ENCODE data around the gene EID2B. TPM values are rescaled to one million over a fixed set of nuclear protein-coding genes. Genes with fewer than 3 reads are reported as not detected.

The EID2B gene
- total and polyA plus RNA-seq, 2 of the 8 experiments (the other 6 are each of a cell fraction or from before 2014, with no cell fraction given) = 2.1 to 2.4 TPM

DNA sequence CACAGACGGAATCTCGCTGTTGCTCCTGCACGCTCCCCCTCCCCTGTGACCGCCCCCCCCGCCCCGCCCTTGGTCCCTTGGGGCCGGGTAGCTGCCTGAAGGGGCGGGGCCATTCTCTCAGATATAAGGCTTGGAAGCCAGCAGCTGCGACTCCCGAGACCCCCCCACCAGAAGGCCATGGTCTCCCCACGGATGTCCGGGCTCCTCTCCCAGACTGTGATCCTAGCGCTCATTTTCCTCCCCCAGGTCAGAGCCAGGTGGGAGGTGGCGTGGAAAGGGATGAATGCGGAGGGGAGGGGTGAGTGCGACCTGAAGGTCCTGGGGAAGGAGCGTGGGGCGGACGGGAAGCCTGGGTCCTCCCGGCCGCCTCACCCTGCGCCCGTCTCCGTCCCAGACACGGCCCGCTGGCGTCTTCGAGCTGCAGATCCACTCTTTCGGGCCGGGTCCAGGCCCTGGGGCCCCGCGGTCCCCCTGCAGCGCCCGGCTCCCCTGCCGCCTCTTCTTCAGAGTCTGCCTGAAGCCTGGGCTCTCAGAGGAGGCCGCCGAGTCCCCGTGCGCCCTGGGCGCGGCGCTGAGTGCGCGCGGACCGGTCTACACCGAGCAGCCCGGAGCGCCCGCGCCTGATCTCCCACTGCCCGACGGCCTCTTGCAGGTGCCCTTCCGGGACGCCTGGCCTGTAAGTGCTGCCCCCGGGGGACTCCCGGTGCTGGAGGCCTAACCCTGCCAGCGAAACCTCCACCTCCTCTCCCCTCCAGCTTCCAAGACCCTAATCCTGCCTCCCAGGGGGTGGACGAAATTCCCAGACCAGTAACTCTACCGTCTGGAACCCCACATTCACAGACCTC is 33.6 kb downstream of the EID2B start, which contains the start of gene DLL3:
TSS of gene DLL3 (plus strand) at position 150 of the 845 bp plus-strand sequence. CDS start at position 178, 28 bp downstream.
- Histone ChIP-seq H3K56ac (replicated peaks; ENCODE audit: insufficient read length, low read depth, low read length) (peak within 1 kb of the TSS; percentile 9), H4K5ac (ENCODE audit: insufficient read length, low read depth, low read length) (peak within 1 kb of the TSS; percentile 2), H3K4me3 (ENCODE audit: extremely low read depth in 1 of 4, insufficient read depth in 2 of 4, low read depth in 3 of 4, low read length in 4 of 4) (peak within 1 kb of the TSS; percentile 53 to 85 (median 60)), H3K9ac (replicated peaks in 1 of 4; ENCODE audit: extremely low read depth in 1 of 4, low read depth in 3 of 4, low read length in 3 of 4) (peak within 1 kb of the TSS in 2 of 4 experiments; percentile 27 to 48; a peak in 3 of 7 replicates), H3K23ac (ENCODE audit: insufficient read length) (no peak within 1 kb of the TSS), H4K91ac (replicated peaks; ENCODE audit: insufficient read length, low read length) (peak within 1 kb of the TSS; percentile 81), H2BK5ac (ENCODE audit: low read depth, low read length) (peak within 1 kb of the TSS; percentile 60; the same call in 1 of the 2 replicates), H3K14ac (ENCODE audit: insufficient read length) (no peak within 1 kb of the TSS), H2BK12ac (ENCODE audit: low read depth, low read length) (peak within 1 kb of the TSS; percentile 86), H2BK120ac (replicated peaks; ENCODE audit: low read depth, low read length) (peak within 1 kb of the TSS; percentile 91), H3K23me2 (ENCODE audit: low read depth, low read length) (peaks cover 15% of the 10 kb centered on the region), H2BK20ac (ENCODE audit: low read length) (peak within 1 kb of the TSS; percentile 34; the same call in 1 of the 2 replicates), H3K4ac (replicated peaks; ENCODE audit: insufficient read length, low read depth, low read length) (peak within 1 kb of the TSS; percentile 97), H3K36me3 (ENCODE audit: control insufficient read depth in 2 of 4, insufficient read depth in 4 of 4, low read length in 3 of 4) (no peaks in the 10 kb centered on the region), H2BK15ac (ENCODE audit: low read length) (peak within 1 kb of the TSS; percentile 94; the same call in 1 of the 2 replicates), H3K4me1 (replicated peaks in 1 of 4; ENCODE audit: control insufficient read depth in 3 of 4, insufficient read depth in 4 of 4, low read length in 3 of 4) (peaks cover 4 to 6% (median 5%) of the 10 kb centered on the region in 4 experiments; a peak in 5 of 7 replicates), H3K4me2 (ENCODE audit: insufficient read depth in 1 of 2, low read depth in 2 of 2, low read length in 2 of 2) (peak within 1 kb of the TSS; percentile 87), H2AK5ac (ENCODE audit: low read depth, low read length) (peak within 1 kb of the TSS; percentile 54; the same call in 1 of the 2 replicates), H3K79me1 (ENCODE audit: low read depth, low read length) (no peaks in the 10 kb centered on the region), H3K9me3 (ENCODE audit: insufficient read depth in 2 of 2, low read depth in 1 of 2, low read length in 1 of 2) (peaks cover 0 to 8% of the 10 kb centered on the region in 2 experiments; a peak in 3 of 4 replicates), H4K8ac (ENCODE audit: extremely low read depth, insufficient read depth, low read length) (peak within 1 kb of the TSS; percentile 77), H3K27me3 (replicated peaks in 1 of 4; ENCODE audit: control insufficient read depth in 3 of 4, extremely low read depth in 1 of 4, insufficient read depth in 3 of 4, low read length in 3 of 4) (peaks cover 17 to 58% (median 51%) of the 10 kb centered on the region in 4 experiments), H3K79me2 (ENCODE audit: control insufficient read depth in 1 of 2, insufficient read depth in 2 of 2, low read length in 2 of 2) (no peaks in the 10 kb centered on the region), H4K20me1 (replicated peaks in 1 of 2; ENCODE audit: control insufficient read depth in 1 of 2, insufficient read depth in 2 of 2, low read length in 2 of 2) (no peaks in the 10 kb centered on the region), H2AFZ (ENCODE audit: low read length) (peak within 1 kb of the TSS; percentile 75; the same call in 1 of the 2 replicates), H3K18ac (ENCODE audit: extremely low read depth, low read length) (peak within 1 kb of the TSS; percentile 78), H3K27ac (ENCODE audit: low read depth, low read length) (no peak within 1 kb of the TSS)
- WGBS, 2 experiments (ENCODE audit: extremely low coverage in 1 of 2, insufficient coverage in 1 of 2, insufficient read length in 1 of 2, insufficient replicate concordance in 2 of 2, low coverage in 1 of 2, low lambda C conversion rate in 2 of 2, missing lambda C conversion rate in 1 of 2) = 6% methylated on average over 36 of the region's 60 CpGs; no CpG with 5 or more reads in 1 of the 2 experiments
- FAIRE-seq (no peak), DNase-seq (ENCODE audit: low read depth in 1 of 2, low spot score in 2 of 2) (peak in 1 of 2 experiments; percentile 80)
- POLR2A ChIA-PET (ENCODE audit: partially characterized antibody) = interaction anchor here (0.6 to 11.1 kb wide), 10 partner anchors 8 to 101 kb away, joined by 3 to 96 read pairs (median 10); partner anchors contain the start of genes EID2B, RPS16, SELENOV and TIMM50
- CTCF ChIA-PET (ENCODE audit: partially characterized antibody) = interaction anchor here (0.5 to 6.5 kb wide), 13 partner anchors 12 to 247 kb away, joined by 3 to 47 read pairs (median 5); partner anchors contain the start of genes EID2B and ZFP36
- TF ChIP-seq TCF12 (IDR thresholded peaks at IDR 0.05; ENCODE audit: low read depth, low read length) (no peak), CHD2 (IDR thresholded peaks at IDR 0.05; ENCODE audit: low read length) (no peak), ASH2L (IDR thresholded peaks at IDR 0.05; ENCODE audit: low read length) (no peak), MAFK (IDR thresholded peaks at IDR 0.05; ENCODE audit: low read depth, low read length) (no peak), EGR1 (IDR thresholded peaks at IDR 0.05; ENCODE audit: borderline replicate concordance, low read depth, low read length) (no peak), CBX5 (IDR thresholded peaks at IDR 0.05; ENCODE audit: low read depth, low read length) (no peak), YY1 (IDR thresholded peaks at IDR 0.05; ENCODE audit: low read depth, low read length) (no peak), ZNF274 (IDR thresholded peaks at IDR 0.05; ENCODE audit: borderline replicate concordance, extremely low read depth, low read length) (no peak), GABPA (IDR thresholded peaks at IDR 0.05; ENCODE audit: borderline replicate concordance, insufficient read depth, low read length) (no peak)
- TF ChIP-seq, protein P1, sequence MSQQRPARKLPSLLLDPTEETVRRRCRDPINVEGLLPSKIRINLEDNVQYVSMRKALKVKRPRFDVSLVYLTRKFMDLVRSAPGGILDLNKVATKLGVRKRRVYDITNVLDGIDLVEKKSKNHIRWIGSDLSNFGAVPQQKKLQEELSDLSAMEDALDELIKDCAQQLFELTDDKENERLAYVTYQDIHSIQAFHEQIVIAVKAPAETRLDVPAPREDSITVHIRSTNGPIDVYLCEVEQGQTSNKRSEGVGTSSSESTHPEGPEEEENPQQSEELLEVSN (IDR thresholded peaks at IDR 0.05) = 0 out of 2 replicates have a peak, but pooled peaks have one; percentile 42
